Nephron progenitor cell (in vitro differentiated cells): Measurements from ENCODE around the gene GLDN.

ENCODE experiments used
- DNase-seq: peaks from one replicate; pipeline ENCODE4 v3.0.0; 2021
- H3K27ac Mint-ChIP-seq: 2 replicates; pipeline ENCODE4 v1.8.0; 2021; ENCODE audit warnings: mild to moderate bottlenecking, moderate library complexity, mixed read lengths
- H3K27me3 Mint-ChIP-seq: 2 replicates; pipeline ENCODE4 v1.8.0; 2021; ENCODE audit warnings: mild to moderate bottlenecking, low read depth, mixed read lengths; ENCODE audit not compliant: poor library complexity
- H3K36me3 Mint-ChIP-seq: 2 replicates; pipeline ENCODE4 v1.8.0; 2021; ENCODE audit warnings: low read depth, mixed read lengths
- H3K4me1 Mint-ChIP-seq: 2 replicates; pipeline ENCODE4 v1.8.0; 2021; ENCODE audit warnings: mixed read lengths
- H3K4me3 Mint-ChIP-seq: 2 replicates; pipeline ENCODE4 v1.8.0; 2021; ENCODE audit warnings: mild to moderate bottlenecking, moderate library complexity, mixed read lengths
- H3K9me3 Mint-ChIP-seq: 2 replicates; pipeline ENCODE4 v1.8.0; 2021; ENCODE audit warnings: mild to moderate bottlenecking, moderate library complexity, mixed read lengths
- TF ChIP-seq, protein P1 (sequence below): fragments of 200-600 bp; sonication (generic); IDR thresholded peaks from 2 replicates; pipeline ENCODE4 v1.5.0; 2021; ENCODE audit warnings: antibody characterized with exemption

GLDN gene

DNA sequence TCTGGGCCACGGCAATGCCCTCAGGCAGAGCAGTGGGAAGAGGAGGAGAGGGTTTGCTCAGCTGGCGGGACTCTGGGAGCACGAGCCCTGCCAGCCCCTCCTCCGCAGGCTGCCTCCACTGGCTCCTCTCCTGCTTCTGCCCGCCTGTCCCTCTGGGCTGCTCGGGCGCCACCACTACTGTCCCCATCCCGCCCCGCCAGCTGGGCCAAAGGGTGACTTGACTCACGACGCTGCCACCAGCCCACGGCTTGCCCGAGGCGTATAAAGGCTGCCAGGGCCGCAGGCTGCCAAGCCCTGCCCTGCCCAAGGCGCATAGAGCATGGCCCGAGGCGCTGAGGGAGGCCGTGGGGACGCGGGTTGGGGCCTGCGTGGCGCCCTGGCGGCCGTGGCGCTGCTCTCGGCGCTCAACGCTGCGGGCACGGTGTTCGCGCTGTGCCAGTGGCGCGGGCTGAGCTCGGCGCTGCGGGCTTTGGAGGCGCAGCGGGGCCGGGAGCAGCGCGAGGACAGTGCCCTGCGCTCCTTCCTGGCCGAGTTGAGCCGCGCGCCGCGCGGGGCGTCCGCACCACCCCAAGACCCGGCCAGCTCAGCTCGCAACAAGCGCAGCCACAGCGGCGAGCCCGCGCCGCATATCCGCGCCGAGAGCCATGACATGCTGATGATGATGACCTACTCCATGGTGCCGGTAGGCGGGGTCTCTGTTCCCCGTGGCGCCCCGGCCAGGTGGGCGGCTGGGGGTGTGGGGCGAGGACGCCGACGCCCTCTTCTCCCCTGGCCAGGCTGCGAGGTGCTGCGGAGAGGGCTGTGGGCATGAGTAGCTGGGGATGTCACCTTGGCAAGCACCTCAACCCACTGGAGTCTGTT is at the start of gene GLDN:
TSS of gene GLDN (plus strand) at position 290 of the 861 bp plus-strand sequence. CDS start at position 320, 30 bp downstream.
- DNase-seq = peak; percentile 68
- Mint-ChIP-seq H3K27ac (no peak within 1 kb of the TSS), H3K4me3 (peak within 1 kb of the TSS; percentile 74), H3K36me3 (no peaks in the 10 kb centered on the region), H3K27me3 (peaks cover 73% of the 10 kb centered on the region), H3K9me3 (peaks cover 4% of the 10 kb centered on the region), H3K4me1 (peaks cover 12% of the 10 kb centered on the region)
- TF ChIP-seq, protein P1, sequence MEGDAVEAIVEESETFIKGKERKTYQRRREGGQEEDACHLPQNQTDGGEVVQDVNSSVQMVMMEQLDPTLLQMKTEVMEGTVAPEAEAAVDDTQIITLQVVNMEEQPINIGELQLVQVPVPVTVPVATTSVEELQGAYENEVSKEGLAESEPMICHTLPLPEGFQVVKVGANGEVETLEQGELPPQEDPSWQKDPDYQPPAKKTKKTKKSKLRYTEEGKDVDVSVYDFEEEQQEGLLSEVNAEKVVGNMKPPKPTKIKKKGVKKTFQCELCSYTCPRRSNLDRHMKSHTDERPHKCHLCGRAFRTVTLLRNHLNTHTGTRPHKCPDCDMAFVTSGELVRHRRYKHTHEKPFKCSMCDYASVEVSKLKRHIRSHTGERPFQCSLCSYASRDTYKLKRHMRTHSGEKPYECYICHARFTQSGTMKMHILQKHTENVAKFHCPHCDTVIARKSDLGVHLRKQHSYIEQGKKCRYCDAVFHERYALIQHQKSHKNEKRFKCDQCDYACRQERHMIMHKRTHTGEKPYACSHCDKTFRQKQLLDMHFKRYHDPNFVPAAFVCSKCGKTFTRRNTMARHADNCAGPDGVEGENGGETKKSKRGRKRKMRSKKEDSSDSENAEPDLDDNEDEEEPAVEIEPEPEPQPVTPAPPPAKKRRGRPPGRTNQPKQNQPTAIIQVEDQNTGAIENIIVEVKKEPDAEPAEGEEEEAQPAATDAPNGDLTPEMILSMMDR = no peak

DNA sequence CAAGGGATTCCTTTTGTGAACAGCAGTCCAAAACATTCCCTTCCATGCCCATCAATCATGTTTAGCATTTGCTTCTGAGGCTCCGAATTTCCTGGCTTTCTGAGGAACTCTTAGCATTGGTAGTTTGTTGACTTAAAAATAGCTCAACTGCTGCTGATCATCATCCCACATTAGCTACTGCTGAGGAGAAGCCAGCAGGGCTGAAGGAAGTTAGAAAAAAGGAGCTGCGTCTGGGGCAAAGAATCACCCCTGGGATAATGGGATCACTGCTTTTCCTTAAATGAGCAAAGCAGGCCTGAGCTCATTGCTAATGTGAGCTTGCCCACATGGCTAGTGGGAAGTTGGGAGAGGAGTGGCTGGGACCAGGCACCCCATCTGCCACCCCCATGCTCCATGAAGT is 42.8 kb upstream of the GLDN start:
- peaks cover 14% of the 10 kb centered on the region for H3K9me3 Mint-ChIP-seq
- no peak overlapping the region for H3K27ac Mint-ChIP-seq
- no peaks in the 10 kb centered on the region for H3K36me3 Mint-ChIP-seq

DNA sequence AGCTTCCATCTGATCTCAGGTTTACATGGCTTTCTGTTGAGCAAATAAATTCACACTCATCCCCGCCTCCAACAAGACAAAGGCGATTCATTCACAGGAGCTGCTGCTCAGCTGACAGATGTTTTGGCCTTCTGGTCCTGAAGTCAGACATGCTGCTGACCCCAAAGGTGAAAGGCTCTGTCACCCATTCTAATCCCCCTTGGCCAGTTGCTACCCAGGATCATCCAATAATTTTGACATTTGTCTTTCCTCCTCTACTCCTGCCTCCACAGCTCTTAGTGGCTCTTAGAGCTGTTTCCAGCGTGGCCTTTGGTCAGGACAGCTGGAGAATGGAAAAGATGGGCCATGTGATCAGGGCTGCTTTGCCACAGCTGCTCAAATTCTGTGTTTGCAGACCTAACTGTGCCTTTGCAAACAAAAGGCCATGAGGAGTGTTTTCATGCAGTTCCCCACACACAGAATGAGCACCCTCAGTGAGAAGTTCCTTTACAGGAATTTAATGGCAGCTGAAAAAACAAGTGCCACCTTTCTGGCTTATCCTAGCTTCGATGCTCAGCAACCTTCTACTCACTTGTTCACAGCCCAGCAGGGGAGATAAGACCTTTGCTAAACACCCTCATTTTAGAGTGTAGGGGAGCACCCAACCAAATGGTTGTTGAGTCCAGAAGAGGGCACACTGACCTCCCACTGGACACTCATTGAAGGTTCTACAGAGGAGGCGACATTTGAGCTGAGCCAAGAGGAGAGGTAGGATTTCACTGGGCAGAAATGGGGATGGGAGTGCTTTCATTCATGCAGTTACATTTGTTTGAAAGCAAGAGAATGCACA is 42.1 kb upstream of the GLDN start:
- no peak for DNase-seq
- TF ChIP-seq, protein P1 = no peak
- Mint-ChIP-seq H3K36me3 (no peaks in the 10 kb centered on the region), H3K27ac (no peak overlapping the region), H3K4me3 (no peak overlapping the region), H3K9me3 (peaks cover 9% of the 10 kb centered on the region), H3K27me3 (no peaks in the 10 kb centered on the region), H3K4me1 (peaks cover 19% of the 10 kb centered on the region)

More for the DNA sequence above, 42.8 kb upstream of the GLDN start:
- Mint-ChIP-seq H3K27me3 (no peaks in the 10 kb centered on the region), H3K4me1 (peaks cover 19% of the 10 kb centered on the region), H3K4me3 (no peak overlapping the region)
- TF ChIP-seq, protein P1 = no peak
- DNase-seq = no peak

DNA sequence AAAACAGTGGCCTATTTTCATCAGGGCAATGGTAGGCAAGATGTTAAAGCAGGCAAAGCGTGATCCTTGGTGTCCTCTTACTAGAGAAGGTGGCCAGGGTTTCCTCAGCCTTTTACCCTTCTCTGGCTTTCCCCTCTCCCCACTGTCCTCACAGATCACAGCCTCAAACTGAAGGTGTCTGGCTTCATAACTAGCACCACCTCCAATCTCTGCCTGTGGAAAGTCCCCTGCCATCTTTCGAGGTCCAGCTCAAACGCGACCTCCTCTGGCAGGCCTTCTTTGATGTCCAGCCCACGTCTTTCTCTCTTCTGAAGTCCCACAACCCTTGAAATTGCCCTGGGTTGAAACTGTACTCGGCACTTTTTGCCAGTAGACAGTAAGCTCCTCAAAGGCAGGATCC is 39.0 kb upstream of the GLDN start:
- TF ChIP-seq, protein P1 = no peak
- H3K27ac Mint-ChIP-seq = no peak overlapping the region
- no peaks in the 10 kb centered on the region for H3K36me3 Mint-ChIP-seq
- peaks cover 16% of the 10 kb centered on the region for H3K4me1 Mint-ChIP-seq
- H3K27me3 Mint-ChIP-seq = no peaks in the 10 kb centered on the region
- H3K4me3 Mint-ChIP-seq = no peak overlapping the region
- DNase-seq = no peak
- H3K9me3 Mint-ChIP-seq = no peaks in the 10 kb centered on the region

DNA sequence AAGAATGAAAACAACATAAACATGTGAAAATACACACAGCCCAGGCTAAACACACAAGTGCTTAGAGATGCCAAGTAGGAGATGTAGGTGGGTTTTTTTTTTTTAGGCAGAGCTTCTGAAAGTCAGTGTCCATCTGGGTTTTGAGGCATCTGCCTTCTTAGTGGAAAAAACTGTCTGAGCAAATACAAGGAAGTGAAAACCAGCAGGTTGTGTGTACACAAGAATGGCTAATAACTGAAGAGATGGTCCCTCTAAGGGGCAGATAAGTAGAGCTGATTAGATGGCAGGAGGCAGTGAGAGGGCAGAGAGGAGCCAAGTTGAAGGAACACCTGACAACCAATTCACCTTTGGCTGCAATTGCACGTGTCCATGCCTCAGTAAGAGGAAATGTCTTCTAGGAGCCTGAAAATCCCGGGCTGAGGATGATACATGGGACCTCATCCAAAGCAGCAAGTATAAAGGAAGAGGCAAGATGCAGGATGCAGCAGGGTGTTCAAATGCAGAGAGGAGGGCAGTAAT is 37.9 kb upstream of the GLDN start:
- Mint-ChIP-seq H3K4me3 (no peak overlapping the region), H3K36me3 (no peaks in the 10 kb centered on the region), H3K9me3 (no peaks in the 10 kb centered on the region), H3K27ac (no peak overlapping the region), H3K27me3 (no peaks in the 10 kb centered on the region), H3K4me1 (peaks cover 11% of the 10 kb centered on the region)
- TF ChIP-seq, protein P1 = no peak
- no peak for DNase-seq
